GM21381 (cell line): ENCODE results near the gene ZFPM1.

ENCODE experiments used
- ATAC-seq: cut with Tn5 transposase; IDR thresholded peaks from one replicate; pipeline ENCODE4 v1.9.1; 2021; ENCODE audit warnings: mild to moderate bottlenecking, moderate library complexity; ENCODE audit not compliant: unreplicated experiment

The ZFPM1 gene

GRCh38 chr16:88536971-88537751, 84.1 kb downstream of the ZFPM1 start:
- ATAC-seq: no peak

GRCh38 chr16:88537859-88538258, 84.8 kb downstream of the ZFPM1 start:
- no peak for ATAC-seq

- no peak for ATAC-seq
Observed at GRCh38 chr16:88538366-88539060, 85.4 kb downstream of the ZFPM1 start.

GRCh38 chr16:88539261-88539651, 86.2 kb downstream of the ZFPM1 start:
- no peak for ATAC-seq

GRCh38 chr16:88539652-88540345, 86.7 kb downstream of the ZFPM1 start:
- no peak for ATAC-seq

DNA sequence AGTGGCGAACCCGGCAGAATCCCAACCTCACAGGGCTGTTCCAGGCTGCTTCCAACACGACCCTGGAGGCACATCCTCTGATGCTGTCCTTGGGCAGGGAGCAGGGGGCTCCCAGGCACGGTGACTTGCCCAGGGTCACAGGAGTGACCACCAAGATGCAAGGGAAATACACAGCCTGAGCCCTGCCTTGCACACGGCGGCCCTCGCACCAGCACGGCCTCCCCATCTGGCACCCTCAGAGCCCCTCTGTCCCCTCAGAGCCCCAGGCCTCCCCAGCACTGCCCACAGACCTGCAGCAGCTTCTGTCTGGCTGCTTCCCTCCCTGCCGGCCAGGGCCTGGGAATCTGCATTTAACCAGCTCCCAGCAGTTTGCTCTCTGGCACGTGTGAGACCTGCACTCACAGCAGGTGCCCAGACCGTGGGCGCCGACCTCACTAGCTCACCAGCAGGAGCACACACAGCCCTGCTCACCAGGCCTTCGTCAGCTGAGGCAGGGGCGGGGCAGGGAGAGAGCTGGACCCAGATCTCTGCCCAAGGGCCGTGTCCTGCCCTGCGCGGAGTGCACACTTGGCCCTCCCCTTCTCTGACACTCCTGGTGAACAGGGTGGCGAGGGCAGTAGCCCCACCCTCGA, 87.4 kb downstream of the ZFPM1 start:
- ATAC-seq: no peak

- no peak for ATAC-seq
Observed at GRCh38 chr16:88541831-88542616, 88.9 kb downstream of the ZFPM1 start.

- no peak for ATAC-seq
Observed at GRCh38 chr16:88543230-88543813, 90.2 kb downstream of the ZFPM1 start.

GRCh38 chr16:88545781-88546180, 92.7 kb downstream of the ZFPM1 start:
- no peak for ATAC-seq

DNA sequence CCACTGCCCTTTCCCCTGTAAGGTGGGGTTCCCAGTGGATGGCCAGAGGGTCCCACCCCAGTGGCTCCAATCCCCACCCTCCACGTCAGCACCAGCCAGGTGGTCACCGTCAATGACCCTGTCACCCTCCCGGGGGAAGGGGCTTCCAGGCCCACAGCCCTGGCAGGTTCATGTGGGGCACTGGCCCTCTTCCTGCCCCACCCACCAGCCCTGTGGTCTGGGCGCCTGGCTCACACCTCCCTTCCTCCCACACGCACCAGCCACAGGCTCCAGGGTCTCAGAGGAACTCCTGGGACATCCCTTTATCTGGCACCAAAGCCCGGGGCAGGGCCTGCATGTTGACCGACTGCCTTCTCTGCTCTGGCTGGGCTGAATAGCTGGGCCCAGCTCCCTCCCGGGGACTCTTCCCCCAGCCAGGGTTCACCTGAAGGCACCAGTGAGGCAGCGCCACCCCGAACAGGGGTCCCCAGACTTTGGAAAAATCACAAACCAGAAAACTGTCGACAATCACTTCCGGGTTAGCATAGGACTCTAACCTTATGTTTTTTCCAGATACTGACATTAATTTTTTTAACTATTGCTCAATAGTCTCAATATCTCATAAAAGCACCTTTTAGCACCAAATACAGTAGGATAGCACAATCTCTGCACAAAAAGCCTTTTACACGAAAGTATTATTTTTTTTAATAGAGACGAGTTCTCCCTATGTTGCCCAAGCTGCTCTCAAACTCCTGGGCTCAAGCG, 95.2 kb downstream of the ZFPM1 start:
- ATAC-seq: no peak

- no peak for ATAC-seq
Observed at GRCh38 chr16:88548985-88549384, 95.9 kb downstream of the ZFPM1 start.

GRCh38 chr16:88549671-88550245, 96.7 kb downstream of the ZFPM1 start:
- ATAC-seq: no peak

DNA sequence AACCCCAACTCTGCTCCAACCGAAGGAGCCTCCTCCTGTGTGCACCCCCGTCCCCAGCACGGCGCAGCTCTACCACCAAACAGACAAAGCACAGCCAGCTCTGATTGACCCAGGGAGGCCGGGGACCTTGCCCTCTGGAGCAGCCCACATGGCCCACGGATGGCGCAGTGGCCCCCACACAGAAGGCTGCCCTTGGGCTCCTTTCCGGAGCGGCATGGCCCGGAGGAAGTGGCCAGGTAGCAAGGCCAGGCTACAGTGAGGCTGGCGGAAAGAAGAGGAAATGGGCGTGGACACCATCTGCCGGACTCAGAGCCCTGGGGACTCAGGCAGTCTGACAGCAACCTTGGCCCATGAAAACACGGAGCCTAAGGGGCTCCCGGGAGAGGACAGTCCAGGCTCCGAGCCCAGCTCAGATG, 97.2 kb downstream of the ZFPM1 start:
- no peak for ATAC-seq

DNA sequence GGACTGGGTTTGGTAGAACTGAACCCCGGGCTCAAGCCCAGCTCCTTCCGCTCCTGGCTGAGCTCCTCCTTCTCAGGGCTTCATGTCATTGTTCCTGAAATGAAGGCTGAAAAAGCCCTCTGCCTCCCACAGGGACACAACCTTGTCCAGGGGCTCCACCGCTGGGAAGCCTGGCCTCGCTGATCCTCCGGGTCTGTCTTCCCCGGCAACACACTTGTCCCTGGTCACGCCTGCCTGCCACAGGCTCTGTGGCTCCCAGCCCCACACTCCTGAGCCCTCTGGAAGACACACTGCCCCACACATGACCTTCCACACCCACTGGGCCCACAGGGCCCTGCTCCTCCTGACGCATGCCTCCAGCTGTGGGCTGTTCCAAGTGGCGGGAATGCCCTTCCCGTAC, 99.1 kb downstream of the ZFPM1 start:
- no peak for ATAC-seq

DNA sequence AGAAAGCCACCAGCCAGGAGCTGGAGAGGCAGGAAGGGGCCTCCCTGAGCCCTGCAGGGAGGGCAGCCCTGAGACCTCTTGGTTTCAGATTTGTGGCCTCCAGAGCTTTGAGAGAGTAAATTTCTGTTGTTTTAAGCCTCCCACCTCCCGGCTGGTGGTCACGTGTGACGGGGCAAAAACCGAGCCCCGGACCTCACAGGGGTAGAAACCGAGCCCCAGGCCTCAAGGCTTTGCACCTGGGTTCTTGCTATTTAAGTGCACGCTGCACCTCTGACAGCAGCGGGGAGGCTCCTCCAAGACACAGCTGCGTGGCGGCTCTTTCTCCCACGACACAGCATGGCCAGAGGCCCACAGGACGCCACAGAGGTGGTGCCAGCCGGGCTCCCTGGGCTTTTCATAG, 99.7 kb downstream of the ZFPM1 start:
- no peak for ATAC-seq

DNA sequence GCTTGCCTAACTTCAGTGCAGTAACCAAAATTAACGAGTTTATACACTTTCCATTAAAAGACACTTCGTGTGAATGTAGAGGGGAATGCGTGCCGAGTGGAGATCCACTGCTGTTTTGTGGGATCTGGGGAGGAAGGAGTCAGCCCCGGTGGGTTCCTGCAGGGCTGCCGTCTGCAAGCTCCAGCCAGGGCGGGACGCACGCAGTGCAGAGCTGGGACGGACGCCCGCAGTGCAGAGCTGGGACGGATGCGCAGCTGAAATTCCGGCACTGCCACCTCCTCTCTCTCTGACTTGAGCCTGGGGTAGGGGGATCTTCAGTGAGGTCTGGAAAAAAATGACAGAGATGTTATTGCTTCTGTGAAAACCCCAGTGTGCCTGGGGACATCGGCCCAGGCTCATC, 100.7 kb downstream of the ZFPM1 start:
- no peak for ATAC-seq

- ATAC-seq: no peak
Observed at GRCh38 chr16:88554711-88555264, 101.7 kb downstream of the ZFPM1 start.

GRCh38 chr16:88556294-88556988, 103.4 kb downstream of the ZFPM1 start:
- no peak for ATAC-seq
